GM08714 (cell line): ENCODE data around the gene APP.
"Not testable (repeated sequence)": the region's sequence is repeated elsewhere in the genome, so short reads cannot be mapped to it uniquely, and the experiment has no call there.

Experiments
- H3K4me3 ChIP-seq: fragments of 200-500 bp; sonication (Bioruptor generic); 2 replicates; pipeline ENCODE4 v1.5.1; 2014; ENCODE audit warnings: mild to moderate bottlenecking, low read length, inconsistent platforms
- ZNF274 ChIP-seq: IDR thresholded peaks from 2 replicates; pipeline ENCODE4 v1.6.1; 2012; ENCODE audit warnings: mild to moderate bottlenecking, low read depth, low read length

Gene APP

GRCh38 chr21:26020510-26020909 is 150.1 kb downstream of the APP start:
- no peak overlapping the region for H3K4me3 ChIP-seq
- TF ChIP-seq ZNF274, result no peak

GRCh38 chr21:26020081-26020480 is 150.5 kb downstream of the APP start:
- TF ChIP-seq ZNF274, result no peak
- H3K4me3 ChIP-seq, result no peak overlapping the region

DNA sequence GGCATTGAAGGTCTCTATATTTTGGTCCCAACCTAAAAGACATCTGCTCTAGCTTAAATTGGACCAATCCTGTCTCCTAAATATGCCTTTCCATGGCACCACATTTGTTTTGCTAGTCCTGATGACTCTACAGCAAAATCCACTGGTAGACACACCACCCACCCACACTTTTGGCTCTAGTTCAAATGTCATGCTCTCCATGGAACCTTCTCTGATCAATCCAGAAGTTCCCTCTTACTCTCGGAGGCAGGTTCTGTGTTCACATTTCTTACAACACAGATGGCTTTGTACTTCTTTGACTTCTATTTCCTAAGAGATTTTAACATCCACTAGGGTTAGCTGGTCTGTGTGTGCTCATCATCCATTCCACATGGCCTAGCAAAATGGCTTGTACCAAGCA is 151.3 kb downstream of the APP start:
- H3K4me3 ChIP-seq, result no peak overlapping the region
- TF ChIP-seq ZNF274, result no peak

DNA sequence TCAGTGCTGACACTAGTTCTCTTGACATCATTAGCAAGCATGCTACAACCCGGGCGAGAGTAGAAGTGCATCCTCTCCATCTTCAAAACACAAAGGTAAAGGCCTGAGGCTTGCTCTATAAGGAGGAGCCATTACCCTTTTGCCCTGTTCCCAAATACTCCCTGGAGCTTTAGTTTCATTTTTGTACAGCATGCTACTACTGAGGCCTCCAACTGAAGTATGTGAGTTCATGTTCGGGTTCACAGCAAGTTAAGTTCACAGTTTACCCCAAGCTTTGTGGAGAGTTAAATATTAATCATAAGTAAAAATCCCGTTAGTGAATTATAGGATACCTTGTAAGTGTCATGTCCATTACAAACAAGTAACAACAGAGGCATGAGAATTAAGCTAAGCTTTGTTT is 156.6 kb downstream of the APP start:
- H3K4me3 ChIP-seq, result no peak overlapping the region
- TF ChIP-seq ZNF274, result no peak

- H3K4me3 ChIP-seq, result not testable (repeated sequence)
These were observed 158.1 kb downstream of the APP start for GRCh38 chr21:26012482-26012881.

DNA sequence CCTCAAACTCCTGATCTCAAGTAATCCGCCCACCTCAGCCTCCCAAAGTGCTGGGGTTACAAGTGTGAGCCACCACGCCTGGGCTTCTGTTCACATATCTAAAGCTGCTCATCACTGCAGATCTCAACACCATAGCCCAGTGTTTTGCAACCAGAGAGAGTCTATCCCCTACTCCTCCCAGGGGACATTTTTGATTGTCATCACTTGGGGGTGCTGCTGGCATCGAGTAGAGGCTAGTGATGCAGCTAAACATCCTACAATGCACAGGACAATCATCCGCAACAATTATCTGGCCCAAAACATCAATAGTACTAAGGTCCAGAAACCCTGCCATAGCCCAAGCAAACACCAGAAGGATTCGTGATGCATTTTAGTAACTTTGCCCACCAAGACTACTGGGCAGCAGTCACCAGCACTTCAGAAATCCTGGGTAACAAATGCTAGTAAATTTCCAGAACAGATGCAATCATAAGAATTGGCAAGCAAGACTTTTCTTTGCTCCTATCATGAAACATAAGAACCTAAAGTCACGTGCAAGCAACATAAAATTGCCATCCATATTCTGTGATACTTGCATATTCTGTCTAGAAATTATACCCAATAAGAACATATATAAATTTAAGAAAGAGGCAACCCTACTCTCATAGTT is 159.2 kb downstream of the APP start:
- TF ChIP-seq ZNF274, result no peak
- H3K4me3 ChIP-seq, result no peak overlapping the region

- no peak for TF ChIP-seq ZNF274
- H3K4me3 ChIP-seq, result no peak overlapping the region
These were observed 162.5 kb downstream of the APP start for GRCh38 chr21:26007951-26008498.

- TF ChIP-seq ZNF274, result no peak
- no peak overlapping the region for H3K4me3 ChIP-seq
These were observed 165.1 kb downstream of the APP start for GRCh38 chr21:26005464-26005863.

GRCh38 chr21:26003404-26003803 is 167.2 kb downstream of the APP start:
- no peak overlapping the region for H3K4me3 ChIP-seq
- no peak for TF ChIP-seq ZNF274

DNA sequence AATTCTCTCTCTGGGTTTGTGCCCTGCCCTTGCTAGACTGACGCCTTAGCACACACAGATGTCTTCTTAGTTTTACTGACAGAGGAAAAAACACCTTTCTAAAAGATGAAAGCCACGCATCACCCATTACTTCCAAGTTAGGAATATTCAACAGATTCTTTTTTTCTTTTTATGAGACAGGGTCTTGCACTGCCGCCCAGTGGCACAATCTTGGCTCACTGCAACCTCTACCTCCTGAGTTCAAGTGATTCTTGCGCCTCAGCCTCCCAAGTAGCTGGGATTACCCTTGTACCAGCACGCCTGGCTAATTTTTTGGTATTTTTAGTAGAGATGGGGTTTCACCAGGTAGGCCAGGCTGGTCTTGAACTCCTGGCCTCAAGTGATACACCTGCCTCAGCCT is 169.2 kb downstream of the APP start:
- TF ChIP-seq ZNF274, result no peak
- H3K4me3 ChIP-seq, result no peak overlapping the region

- H3K4me3 ChIP-seq, result no peak overlapping the region; the same call in 1 of the 2 replicates
- TF ChIP-seq ZNF274, result no peak
These were observed 170.5 kb downstream of the APP start for GRCh38 chr21:25999921-26000582.

DNA sequence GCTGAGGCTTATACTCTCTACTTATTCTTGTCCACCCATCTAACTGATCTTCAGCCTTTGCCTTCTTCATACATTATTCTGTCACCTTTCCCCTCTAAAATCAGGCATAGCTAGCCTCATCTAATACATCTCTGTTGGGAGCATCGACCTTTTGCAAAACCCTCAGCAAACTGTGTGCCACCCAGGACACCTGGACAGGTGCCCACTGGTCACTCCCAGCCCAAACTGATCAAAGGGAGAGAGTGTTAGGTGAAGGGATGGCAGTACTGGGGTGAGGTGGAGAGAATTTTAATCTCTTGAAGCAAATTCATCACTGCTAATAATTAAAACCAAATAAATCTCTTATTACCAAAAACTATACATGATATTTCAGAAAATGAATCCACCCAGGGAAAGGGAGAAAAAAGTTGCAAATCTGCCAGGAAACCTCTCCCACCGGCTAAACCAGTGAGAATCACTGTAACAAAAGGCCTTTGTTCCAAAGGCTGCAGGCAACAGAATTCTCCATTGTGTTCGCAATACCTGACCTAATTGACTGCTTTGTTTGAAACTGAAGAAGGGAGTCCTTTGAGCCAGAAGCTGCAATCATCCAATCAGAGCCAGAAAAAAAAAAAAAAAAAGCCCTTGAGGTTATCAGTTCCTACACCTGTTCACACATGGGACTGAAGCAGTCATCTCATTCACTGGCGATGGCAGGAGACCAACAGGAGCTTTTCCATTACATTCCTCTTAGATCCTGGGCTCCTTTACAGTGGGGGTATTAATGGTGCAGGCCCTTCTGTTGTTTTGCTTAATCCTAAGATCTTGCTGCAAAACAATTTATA is 172.6 kb downstream of the APP start:
- no peak for TF ChIP-seq ZNF274
- H3K4me3 ChIP-seq, result no peak overlapping the region

DNA sequence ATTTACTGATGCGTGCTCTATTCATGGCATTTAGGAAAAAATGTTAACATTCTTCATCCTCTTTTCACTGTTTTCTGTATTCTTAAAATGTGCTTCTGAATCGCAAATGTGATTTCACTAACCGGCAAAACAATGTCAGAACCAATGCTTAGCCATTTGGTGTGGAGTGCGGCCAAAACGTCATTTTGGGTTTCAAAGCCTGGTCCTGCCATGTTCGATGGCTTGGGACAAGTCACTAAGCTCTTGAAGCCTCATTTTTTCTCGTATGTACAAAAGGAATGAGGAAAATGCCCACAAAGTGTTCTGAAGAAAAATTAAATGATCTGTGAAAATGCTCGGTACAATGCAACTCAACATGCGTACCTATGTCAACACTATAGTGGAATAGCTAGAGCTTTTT is 175.3 kb downstream of the APP start:
- TF ChIP-seq ZNF274, result no peak
- H3K4me3 ChIP-seq, result no peak overlapping the region

- H3K4me3 ChIP-seq, result no peak overlapping the region
- TF ChIP-seq ZNF274, result no peak
These were observed 175.8 kb downstream of the APP start for GRCh38 chr21:25994758-25995163.

GRCh38 chr21:25988738-25989137 is 181.8 kb downstream of the APP start:
- no peak for TF ChIP-seq ZNF274
- no peak overlapping the region for H3K4me3 ChIP-seq
